Measurements from ENCODE around the gene ISOC1. TPM values are rescaled to one million over a fixed set of nuclear protein-coding genes. Genes with fewer than 3 reads are reported as not detected.
A peak's percentile ranks its signal among the peaks of the same experiment; 100 is the strongest.

The ISOC1 gene
- total RNA-seq (2014; rRNA removed; shearing (Covaris generic)): 20.0 and 23.7 TPM in 2 replicates

- DNase-seq (ENCODE audit: low spot score): peak; percentile 85
These were observed at the start of gene ISOC1 for GRCh38 chr5:129094087-129094923. Gene ISOC1, plus strand, starts transcription at chr5:129094749. Its CDS starts 18 bp downstream, at chr5:129094767.

- no peak for DNase-seq (ENCODE audit: low spot score)
These were observed 48.4 kb upstream of the ISOC1 start for GRCh38 chr5:129046151-129046550.

- DNase-seq (ENCODE audit: low spot score): no peak
These were observed 46.0 kb upstream of the ISOC1 start for GRCh38 chr5:129048509-129048908.

GRCh38 chr5:129049126-129049799 is 45.3 kb upstream of the ISOC1 start:
- no peak for DNase-seq (ENCODE audit: low spot score)

- no peak for DNase-seq (ENCODE audit: low spot score)
These were observed 43.3 kb upstream of the ISOC1 start for GRCh38 chr5:129051283-129051682.

- DNase-seq (ENCODE audit: low spot score): no peak
These were observed 41.1 kb upstream of the ISOC1 start for GRCh38 chr5:129053438-129053837.

GRCh38 chr5:129057329-129057728 is 37.2 kb upstream of the ISOC1 start:
- DNase-seq (ENCODE audit: low spot score): no peak

- DNase-seq (ENCODE audit: low spot score): no peak
These were observed 32.7 kb upstream of the ISOC1 start for GRCh38 chr5:129061849-129062248.

- no peak for DNase-seq (ENCODE audit: low spot score)
These were observed 31.0 kb upstream of the ISOC1 start for GRCh38 chr5:129063483-129064113.

- no peak for DNase-seq (ENCODE audit: low spot score)
These were observed 28.8 kb upstream of the ISOC1 start for GRCh38 chr5:129065721-129066120.

GRCh38 chr5:129067745-129068144 is 26.8 kb upstream of the ISOC1 start:
- no peak for DNase-seq (ENCODE audit: low spot score)

- no peak for DNase-seq (ENCODE audit: low spot score)
These were observed 25.3 kb upstream of the ISOC1 start for GRCh38 chr5:129069292-129069691.

- no peak for DNase-seq (ENCODE audit: low spot score)
These were observed 21.4 kb upstream of the ISOC1 start for GRCh38 chr5:129073111-129073510.

- DNase-seq (ENCODE audit: low spot score): no peak
These were observed 19.6 kb upstream of the ISOC1 start for GRCh38 chr5:129074903-129075302.

GRCh38 chr5:129077433-129078075 is 17.0 kb upstream of the ISOC1 start:
- DNase-seq (ENCODE audit: low spot score): no peak

GRCh38 chr5:129078247-129078646 is 16.3 kb upstream of the ISOC1 start:
- DNase-seq (ENCODE audit: low spot score): no peak

- DNase-seq (ENCODE audit: low spot score): no peak
These were observed 15.9 kb upstream of the ISOC1 start for GRCh38 chr5:129078660-129079059.

- DNase-seq (ENCODE audit: low spot score): no peak
These were observed 15.1 kb upstream of the ISOC1 start for GRCh38 chr5:129079496-129079895.

- DNase-seq (ENCODE audit: low spot score): no peak
These were observed 13.8 kb upstream of the ISOC1 start for GRCh38 chr5:129080766-129081165.

GRCh38 chr5:129082225-129083136 is 12.1 kb upstream of the ISOC1 start:
- no peak for DNase-seq (ENCODE audit: low spot score)

Data from HT-29 (cell line).